HG02973 (cell line): ENCODE measurements around the gene UBE2I.

ENCODE experiments used
- ATAC-seq: cut with Tn5 transposase; IDR thresholded peaks from one replicate; pipeline ENCODE4 v1.9.1; 2021; ENCODE audit warnings: moderate library complexity; ENCODE audit not compliant: unreplicated experiment

The UBE2I gene

DNA sequence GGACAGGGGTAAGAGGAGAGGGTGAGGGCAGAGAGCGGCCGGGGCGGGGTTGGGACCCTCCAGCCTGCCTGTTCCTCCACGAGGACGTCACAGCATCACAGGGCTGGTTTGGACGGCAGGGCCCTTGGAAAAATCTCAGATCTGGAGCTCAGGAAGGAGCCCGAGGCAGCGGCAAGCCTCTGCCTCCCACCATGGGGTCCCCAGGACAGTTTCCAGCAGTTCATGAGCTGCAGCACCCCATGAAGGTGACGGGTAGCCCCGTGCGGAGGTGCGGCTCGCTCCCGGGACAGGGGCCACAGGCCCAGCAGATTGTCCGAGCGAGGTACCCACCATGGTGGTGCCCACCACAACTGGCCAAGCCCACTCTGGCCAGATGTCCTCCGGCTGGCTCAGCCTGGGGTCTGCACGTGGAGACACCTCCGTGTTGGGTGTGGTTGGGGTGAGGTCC is 32.3 kb upstream of the UBE2I start:
- ATAC-seq: no peak

DNA sequence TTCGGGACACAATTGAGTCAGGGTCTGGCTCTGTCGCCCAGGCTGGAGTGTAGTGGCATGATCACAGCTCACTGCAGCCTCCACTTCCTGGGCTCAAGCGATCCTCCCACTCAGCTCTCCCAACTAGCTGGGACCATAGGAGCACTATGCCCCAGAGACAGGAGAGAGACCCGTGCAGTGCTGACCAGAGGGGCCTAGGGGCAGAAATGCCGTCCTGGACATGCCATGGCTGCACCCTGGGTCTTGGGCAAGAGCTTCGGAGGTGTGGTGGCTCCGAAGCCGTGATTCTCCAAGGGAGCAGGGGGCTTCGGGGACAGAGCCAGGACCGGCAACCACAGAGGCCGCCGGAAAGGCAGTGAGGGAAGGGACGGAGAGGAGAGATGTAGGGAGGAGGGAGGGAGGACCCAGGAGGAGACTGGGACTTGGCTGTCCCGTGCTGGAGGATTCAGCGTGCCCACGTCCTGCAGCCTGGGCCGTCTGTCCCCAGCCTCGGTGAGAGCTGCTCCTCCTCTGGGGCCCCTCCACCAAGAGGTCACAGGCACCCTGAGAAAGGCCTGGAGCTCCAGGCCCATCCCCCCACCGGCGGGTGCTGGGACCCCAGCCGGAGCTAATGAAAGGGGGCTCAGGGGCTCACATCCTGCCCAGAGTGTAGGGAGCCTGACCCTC is 31.7 kb upstream of the UBE2I start:
- ATAC-seq: no peak

DNA sequence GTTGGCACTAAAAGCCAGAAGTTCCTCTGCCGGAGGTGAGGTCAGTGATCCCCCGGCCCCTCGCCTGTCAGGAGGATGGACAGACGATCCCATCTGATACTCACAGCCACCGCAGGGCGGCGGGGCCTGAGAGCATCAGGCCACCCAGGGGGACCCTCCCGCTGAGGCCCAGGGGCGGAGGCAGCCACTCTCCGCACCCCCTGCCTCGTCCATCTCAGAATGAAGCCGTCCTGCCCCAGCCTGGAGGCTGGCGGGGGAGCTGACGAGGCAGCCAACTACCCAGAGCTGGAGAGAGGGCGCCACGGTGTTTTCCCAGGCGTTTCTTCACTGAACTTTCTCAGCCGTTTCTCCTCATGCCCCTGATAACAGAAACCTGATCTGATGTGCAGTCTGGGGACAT is 31.0 kb upstream of the UBE2I start:
- ATAC-seq: no peak

DNA sequence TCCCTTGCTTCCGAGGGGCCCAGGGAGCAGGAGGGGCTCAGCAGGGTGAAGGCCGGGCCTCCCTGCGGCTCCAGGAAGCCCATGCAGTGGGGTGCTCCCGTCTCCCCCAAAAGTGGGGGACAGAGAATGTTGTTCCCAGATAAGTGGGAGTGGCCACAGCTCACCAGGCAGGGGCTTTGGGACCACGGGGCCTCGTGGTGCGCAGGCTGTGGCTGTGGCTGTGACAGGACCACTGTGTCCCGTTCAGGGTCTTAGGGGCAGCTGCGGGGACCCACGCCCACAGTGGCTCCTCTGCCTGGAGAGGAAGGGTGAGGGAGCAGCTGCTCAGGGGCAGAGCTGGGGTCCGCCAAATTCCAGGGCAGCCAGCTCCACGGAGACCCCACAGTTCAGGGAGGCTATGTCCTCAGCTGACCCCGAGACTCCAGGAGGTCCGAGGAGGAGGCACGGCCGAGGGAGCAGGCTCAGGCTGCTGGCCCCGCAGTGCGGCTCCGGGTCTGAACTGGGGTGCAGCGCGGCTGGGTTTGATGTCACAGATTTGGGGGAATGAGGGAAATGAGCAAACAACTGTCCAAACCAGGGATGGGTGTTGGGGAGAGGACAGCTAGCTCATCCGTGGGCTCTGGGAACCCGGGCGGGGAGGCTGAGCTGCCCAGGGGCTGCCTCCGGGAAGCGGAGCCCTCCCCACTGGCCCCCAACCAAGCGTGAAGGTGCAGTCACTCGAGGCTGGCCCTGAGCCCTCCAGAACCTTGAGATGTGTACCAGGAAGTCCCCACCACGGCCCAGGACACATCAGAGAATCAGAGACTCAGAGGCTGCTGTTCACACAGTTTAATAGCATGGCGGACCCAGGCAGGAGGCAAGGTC is 30.1 kb upstream of the UBE2I start:
- no peak for ATAC-seq

DNA sequence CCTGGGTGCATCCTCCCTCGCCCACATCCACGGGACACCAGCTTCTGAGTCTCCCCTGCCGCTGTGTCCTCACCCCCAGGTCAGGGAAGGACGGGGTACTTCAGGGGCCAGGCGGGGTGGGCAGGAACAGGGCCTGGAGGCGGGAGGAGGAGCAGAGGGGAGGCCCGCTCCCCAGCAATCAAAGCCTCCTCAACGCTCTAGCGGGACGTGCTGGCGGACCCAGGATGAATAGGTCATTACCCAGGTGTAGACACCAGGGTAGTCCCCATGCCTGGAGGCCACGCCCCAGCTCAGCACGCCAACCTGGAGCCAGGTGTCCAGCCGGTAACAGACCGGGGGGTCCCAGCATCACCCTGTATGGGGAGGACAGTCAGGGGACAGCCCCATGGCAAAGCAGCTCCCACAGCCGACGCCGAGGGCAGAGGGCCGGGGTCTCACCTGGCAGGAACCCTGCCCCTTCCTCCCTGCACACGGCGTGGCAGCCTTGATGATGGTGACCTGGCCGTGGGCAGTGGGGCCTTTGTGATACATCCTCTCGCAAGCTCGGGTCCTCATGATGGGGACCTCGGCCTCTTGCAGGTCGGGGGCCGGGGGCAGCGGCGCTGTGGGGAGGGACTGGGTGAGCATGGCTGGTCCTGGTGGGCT is 29.4 kb upstream of the UBE2I start:
- ATAC-seq: no peak

DNA sequence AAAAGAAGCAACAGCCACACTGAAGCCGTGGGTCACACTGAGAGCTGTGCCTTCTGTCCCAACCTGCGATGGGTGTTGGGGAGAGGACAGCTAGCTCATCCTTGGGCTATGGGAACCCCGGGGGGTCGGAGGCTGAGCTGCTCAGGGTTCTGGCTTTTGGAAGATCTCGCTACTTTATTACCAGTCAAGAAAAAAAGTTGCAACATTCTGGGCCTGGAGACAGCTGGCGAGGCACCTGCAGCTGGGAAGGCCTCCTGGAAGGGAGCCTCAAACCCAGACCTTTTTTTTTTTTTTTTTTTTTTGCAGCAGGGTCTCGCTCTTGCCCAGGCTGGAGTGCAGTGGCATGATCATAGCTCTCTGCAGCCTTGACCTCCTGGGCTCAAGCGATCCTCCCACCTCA is 28.7 kb upstream of the UBE2I start:
- ATAC-seq: no peak

DNA sequence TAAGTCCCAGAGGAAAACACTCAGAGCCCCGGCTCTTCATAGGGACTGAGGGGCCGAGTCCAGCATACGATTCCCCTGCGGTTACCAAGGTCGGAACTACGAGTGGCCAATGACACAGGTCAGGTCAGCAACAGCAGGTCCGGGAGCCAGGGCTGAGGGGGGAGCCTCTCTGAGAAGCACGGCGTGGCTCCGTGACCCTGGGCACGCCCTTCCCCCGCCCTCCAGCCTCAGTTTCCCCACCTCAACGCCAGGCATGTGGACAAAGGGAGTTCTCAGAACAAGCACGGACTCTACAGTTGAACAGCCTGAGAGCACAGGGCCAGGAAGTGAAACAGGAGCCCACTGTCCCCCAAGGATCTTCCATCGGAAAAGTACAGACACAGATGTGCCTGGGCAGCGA is 27.9 kb upstream of the UBE2I start:
- ATAC-seq: no peak

DNA sequence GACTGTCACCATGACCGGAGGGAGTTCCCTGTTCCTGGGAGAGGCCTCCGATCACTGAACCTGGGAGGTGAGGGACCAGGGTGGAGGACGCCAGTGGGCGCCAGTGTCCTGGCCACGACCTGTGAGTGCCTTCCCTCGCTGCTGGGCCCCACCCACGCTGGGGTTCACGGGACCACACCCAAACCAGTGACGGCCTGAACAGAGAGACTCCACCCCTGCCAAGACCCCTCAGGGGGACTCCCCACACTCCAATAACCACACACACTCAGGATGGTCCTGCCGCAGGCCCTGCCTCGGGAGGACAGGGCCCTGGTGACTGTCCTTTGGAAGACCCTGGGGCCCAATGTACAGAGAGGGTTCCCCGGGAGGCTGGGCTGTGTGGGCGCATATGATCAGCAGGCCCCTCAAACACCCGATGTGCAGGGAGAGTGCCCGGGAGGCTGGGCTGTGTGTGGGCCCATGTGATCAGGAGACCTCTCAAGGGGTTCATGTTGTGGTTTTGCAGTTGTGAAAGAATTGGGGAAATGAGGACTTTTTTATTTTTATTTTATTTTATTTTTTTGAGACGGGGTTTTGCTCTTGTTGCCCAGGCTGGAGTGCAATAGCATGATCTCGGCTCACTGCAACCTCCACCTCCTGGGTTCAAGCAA is 27.0 kb upstream of the UBE2I start:
- no peak for ATAC-seq

DNA sequence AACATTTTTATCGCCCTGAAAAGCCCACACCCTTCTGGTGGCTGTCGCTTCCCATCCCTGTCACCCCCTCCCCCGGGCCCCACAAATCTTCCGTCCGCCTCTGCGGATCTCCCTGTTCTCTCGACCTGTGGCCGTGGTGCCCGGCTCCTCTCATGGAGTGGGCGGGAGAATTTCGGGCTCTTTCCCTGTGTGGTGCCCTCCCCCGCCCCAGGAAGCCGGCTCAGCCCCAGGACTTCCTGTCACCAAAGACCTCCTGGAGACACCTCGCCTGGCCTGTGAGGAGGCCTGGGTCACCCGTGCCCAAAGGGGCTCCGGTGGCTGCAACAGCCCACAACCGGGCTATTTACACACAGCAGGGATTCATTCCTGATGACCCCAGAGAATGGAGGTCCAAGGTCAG is 26.1 kb upstream of the UBE2I start:
- no peak for ATAC-seq

DNA sequence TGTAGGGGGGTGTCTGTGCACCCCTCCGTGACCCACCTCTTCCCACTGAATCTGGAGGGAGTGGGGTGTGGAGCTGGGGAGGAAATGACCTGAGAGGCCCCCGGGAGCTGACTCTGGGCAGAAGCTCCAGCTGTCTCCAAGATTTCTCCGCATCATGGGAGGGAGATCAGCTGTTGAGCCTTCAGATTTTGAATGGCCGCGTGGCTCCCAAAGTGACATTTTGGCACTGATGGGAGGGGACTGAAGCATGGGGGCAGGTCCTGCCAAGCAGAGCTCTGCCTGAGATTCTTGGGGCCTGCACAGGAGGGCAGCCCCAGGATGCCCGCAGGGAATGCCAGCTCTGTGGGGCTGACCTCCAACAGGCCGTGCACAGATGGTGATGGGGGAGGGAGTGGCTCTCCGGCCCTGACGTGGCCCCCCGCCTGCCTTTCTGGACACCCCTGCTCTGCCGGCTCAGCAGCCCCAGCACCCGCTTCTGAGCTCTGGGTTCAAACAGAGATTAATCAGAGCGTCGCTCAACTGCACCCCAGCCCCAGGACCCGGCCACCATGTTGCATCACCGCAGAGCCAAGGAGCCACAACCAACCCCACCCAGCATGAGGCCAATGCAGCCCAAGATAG is 25.3 kb upstream of the UBE2I start:
- ATAC-seq: no peak

DNA sequence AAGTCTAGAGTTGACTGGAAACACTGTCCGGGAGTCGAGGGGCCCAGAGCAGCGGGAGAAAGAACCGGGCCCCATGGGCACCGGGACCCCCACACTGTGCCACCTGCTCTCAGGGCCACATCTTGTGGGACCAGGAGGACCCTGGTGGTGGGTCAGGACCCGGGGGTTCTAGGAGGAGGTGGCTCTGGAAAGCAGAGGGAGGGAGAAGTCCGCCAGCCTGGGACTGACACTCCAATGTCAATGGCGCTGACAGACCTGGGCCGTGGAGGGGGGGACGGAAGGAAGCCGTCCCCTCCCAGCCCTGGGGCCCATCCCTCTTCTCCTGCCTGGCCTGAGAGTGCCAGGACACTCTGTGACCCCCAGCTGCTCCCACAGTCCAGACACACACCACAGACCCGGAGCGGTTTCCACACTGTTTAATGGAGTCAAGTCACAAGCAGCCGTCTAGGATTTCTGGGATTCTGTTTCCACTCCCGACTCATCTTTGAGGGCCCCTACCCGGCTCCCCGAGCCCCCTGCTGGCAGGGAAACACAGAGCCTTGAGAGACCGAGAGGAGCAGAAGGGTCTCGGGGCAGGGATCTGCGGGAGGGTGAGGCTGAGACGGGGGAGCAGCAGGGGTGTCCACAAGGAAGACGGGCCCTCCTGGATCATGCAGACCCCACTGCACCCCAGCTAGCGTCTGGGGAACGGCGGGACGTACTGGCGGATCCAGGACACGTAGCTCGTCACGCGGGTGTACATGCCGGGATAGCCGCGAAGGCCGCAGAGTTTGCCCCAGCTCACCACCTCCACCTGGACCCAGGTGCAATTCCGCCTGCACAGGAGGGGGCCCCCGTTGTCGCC is 23.5 kb upstream of the UBE2I start:
- no peak for ATAC-seq

DNA sequence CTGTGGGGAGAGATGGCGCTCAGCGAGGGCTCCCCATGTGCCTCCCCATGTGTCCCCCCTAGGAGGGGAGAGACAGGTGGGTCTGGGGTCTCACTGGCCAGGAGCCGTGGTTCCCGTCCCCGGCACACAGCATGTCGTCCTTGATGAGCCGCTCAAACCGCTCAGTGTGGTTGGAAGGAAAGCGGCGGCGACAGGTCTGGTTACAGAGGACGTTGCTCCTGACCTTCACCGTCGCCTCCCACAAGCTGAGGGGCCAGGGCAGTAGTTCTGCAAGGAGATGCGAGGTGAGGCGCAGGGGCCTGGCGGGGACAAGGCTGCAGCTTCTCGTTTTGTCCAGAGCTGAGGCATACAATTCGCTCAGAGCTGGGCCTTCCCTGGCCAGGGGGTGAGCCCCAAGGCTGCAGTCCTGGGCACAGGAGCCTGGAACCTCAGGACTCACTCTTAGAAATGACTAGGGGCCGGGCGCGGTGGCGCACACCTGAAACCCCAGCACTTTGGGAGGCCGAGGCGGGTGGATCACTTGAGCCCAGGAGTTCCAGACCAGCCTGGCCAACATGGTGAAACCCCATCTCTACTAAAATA is 22.8 kb upstream of the UBE2I start:
- no peak for ATAC-seq

DNA sequence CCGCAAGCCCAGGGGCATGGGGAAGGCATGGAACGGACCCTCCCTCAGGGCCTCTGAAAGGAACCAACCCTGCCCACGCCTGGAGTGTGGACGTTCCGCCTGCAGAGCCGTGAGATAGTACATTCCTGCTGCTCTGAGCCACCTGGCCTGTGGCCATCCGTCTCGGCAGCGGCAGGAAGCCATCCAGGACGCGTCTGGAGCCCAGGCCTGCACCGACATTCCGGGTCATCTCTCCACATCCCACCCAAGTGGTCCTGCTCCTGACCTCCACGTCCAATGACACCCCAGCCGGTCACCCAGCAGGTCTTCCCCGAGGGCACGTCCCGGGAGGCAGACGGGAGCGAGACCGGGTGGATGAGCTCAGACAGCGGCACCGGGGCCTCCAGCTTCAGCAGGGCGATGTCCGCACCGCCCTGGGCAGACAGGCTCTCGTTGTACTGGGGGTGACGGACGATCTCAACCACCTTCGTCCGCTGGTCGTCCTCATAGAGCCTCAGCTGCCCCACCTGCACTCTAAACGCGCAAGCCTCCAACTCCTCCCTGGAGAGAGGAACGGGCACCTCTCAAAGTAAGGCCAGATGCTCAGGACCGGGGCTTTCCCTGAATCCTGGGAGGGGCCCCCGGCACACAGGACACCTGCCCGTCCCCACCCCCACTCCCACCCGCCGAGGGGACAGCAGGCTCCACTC is 21.3 kb upstream of the UBE2I start:
- no peak for ATAC-seq

DNA sequence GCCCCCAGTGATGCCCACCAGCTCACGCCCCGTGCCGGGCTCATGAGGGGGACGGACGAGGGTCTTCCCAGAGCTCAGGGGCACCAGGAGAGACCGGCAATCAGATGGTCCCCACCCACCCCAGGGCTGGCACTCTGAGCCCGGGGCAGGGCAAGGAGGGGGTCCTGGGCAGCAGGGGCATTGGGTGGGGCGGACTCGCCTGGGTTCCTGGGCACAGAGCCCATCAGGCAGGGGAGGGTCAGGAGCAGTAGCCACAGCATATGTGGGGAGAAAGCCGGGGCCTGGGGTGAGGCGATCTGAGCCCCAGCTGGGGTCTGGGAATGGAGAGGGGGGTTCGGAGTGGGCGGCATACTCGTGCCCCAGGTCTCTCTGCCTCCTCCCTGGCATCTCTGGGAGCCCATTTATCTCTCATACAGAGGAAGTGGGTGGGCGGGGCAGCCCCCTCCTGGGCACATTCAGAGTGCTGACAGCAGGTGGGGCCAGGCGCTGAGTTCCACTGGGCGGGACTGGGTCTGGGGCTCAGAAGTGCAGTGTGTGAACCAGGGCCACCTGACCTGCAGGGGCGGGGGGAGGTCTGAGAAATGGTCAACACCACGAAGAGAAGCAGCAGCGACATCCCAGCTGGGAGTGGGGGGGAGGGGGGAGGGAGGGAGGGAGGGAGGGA is 20.5 kb upstream of the UBE2I start:
- ATAC-seq: no peak

DNA sequence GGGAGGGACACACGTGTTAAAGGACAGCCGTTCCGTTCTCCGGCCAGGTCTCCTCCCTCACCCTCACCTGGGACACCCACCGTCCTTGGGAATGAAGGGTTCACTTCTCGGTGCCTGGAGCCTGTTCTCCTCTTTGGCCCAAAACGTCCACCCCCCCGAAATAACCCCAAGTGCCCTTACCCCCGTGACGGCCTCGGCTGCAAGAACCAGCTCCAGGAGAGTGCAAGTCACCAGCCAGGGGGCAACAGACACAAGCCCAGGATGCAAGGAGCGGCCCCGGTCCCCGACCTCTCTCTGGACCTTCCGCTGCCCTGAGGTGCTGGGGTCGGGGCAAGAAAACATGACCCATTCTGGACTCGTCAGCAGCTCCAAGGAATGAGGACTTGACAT is 20.0 kb upstream of the UBE2I start:
- ATAC-seq: no peak

DNA sequence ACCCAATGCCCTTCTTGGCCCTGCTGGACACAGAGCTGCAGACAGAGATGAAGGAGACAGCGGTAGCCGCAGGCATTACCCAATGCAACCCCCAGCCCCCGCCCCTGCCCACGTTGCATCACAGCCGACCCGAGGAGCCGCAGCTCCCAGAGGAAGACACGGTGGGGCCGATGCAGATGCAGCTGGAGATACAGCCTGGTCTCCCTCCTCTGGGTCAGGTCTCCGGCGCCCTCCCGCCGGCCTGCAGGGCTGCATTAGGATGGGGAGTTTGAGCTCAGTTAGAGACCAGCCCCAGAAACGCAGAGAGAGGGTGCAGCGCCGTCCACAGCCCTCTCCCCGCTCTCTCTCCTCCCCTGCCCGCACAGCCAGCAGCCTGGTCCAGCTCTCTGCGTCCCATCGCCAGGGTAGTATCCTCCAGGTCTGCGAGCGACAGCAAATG is 19.4 kb upstream of the UBE2I start:
- no peak for ATAC-seq

DNA sequence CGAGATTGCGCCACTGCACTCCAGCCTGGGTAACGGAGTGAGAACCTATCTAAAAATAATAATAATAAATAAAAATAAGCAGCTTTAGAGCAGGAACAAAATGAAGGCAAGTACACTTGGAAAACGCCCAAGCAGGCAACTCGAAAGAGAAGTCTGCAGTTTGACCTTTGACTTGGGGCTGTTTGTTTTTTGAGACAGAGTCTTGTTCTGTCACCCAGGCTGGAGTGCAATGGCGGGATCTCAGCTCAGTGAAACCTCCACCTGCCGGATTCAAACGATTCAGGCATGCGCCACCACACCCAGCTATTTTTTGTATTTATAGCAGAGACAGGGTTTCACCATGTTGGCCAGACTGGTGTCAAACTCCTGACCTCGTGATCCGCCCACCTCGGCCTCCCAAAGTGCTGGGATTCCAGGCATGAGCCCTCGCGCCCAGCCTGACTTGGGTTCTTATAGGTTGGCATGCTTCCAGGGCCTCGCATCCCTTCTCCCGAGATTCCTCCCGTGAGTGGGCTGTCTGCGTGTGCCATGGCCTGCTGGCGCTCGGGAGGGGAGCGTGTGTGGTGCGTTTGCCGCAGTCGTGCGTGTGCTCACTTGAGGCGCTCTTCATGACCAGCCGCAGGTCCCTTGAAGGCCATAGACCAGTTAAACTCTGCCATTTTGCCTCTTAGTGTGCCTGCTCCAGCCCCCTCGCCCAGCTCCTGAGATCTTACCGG is 18.4 kb upstream of the UBE2I start:
- no peak for ATAC-seq

DNA sequence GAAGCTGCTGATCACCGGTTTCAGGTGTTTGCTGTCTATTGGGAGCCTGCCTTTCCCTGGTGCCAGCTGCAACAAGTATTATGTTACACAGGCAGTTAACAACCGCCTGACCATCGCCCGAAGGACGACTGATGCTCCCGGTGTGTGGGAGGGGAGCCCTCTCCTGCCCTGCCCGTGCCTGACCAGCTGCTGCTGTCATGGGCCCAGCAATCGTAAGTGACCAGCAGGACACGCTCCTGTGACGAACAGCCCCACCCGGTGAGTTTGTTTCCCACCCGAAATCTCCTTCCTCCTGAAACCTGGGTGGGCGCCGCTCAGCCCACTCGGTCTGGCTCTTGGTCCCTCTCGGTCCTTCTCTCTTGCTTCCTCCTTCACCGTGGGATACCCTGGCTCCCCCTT is 17.9 kb upstream of the UBE2I start:
- ATAC-seq: no peak
